ENCODE data around the gene MYBPC3.

MYBPC3 gene

GRCh38 chr11:47329431-47329986, 23.0 kb downstream of the MYBPC3 start:
- no peak overlapping the region for H4K8ac ChIP-seq (ENCODE audit: low read length)
- no peak overlapping the region for H2BK5ac ChIP-seq (ENCODE audit: low read depth, low read length, poor library complexity, severe bottlenecking)
- no peak overlapping the region for H3K9ac ChIP-seq (ENCODE audit: low read length)
- peaks cover 9% of the 10 kb centered on the region for H3K4me1 ChIP-seq (ENCODE audit: control insufficient read depth, insufficient read depth, low read depth, low read length)
- H3K18ac ChIP-seq (ENCODE audit: low read depth in 1 of 2, low read length in 2 of 2): no peak overlapping the region
- DNase-seq: no peak
- H3K79me1 ChIP-seq (replicated peaks; ENCODE audit: low read length, poor library complexity, severe bottlenecking): no peaks in the 10 kb centered on the region
- H3K4ac ChIP-seq (ENCODE audit: low read depth in 1 of 2, low read length in 2 of 2): no peak overlapping the region
- H2AFZ ChIP-seq (ENCODE audit: low read depth, low read length): no peak overlapping the region
- no peak overlapping the region for H3K23ac ChIP-seq (ENCODE audit: low read length in 2 of 2)
- H2BK15ac ChIP-seq (ENCODE audit: low read depth, poor library complexity, severe bottlenecking): no peak overlapping the region
- H3K4me2 ChIP-seq (ENCODE audit: low read length, poor library complexity, severe bottlenecking): no peak overlapping the region
- H2AK5ac ChIP-seq (ENCODE audit: low read length, severe bottlenecking): no peak overlapping the region
- 96% methylated on average over 11 of the region's 12 CpGs for WGBS
- peaks cover 0 to 59% of the 10 kb centered on the region in 2 experiments for H3K36me3 ChIP-seq (ENCODE audit: control insufficient read depth in 1 of 2, insufficient read depth in 2 of 2, low read depth in 1 of 2, low read length in 2 of 2)
- H2BK12ac ChIP-seq (ENCODE audit: low read length in 2 of 2): no peak overlapping the region
- H3K4me3 ChIP-seq (ENCODE audit: insufficient read depth in 1 of 2, low read depth in 1 of 2, low read length in 2 of 2): no peak overlapping the region
- no peak overlapping the region for H4K91ac ChIP-seq (ENCODE audit: low read length)
- H3K27me3 ChIP-seq (ENCODE audit: control insufficient read depth in 1 of 2, insufficient read depth in 1 of 2, low read length in 2 of 2): no peaks in the 10 kb centered on the region
- no peak overlapping the region for H3K14ac ChIP-seq (ENCODE audit: low read length in 2 of 2)
- H3K9me3 ChIP-seq (ENCODE audit: control insufficient read depth, low read length): no peaks in the 10 kb centered on the region
- H2BK120ac ChIP-seq (ENCODE audit: low read depth, low read length): no peak overlapping the region
- no peak overlapping the region for H3K27ac ChIP-seq (ENCODE audit: low read length, poor library complexity, severe bottlenecking)

GRCh38 chr11:47328449-47329390, 23.8 kb downstream of the MYBPC3 start:
- Histone ChIP-seq H3K36me3 (ENCODE audit: control insufficient read depth in 1 of 2, insufficient read depth in 2 of 2, low read depth in 1 of 2, low read length in 2 of 2) (peaks cover 0 to 59% of the 10 kb centered on the region in 2 experiments), H3K27me3 (ENCODE audit: control insufficient read depth in 1 of 2, insufficient read depth in 1 of 2, low read length in 2 of 2) (no peaks in the 10 kb centered on the region), H3K23ac (ENCODE audit: low read length in 2 of 2) (no peak overlapping the region), H3K14ac (ENCODE audit: low read length in 2 of 2) (no peak overlapping the region), H3K4me3 (ENCODE audit: insufficient read depth in 1 of 2, low read depth in 1 of 2, low read length in 2 of 2) (no peak overlapping the region), H3K79me1 (replicated peaks; ENCODE audit: low read length, poor library complexity, severe bottlenecking) (no peaks in the 10 kb centered on the region), H4K8ac (ENCODE audit: low read length) (no peak overlapping the region), H4K91ac (ENCODE audit: low read length) (no peak overlapping the region), H2BK5ac (ENCODE audit: low read depth, low read length, poor library complexity, severe bottlenecking) (no peak overlapping the region), H3K4me2 (ENCODE audit: low read length, poor library complexity, severe bottlenecking) (no peak overlapping the region), H3K18ac (ENCODE audit: low read depth in 1 of 2, low read length in 2 of 2) (no peak overlapping the region), H3K9ac (ENCODE audit: low read length) (no peak overlapping the region), H2BK15ac (ENCODE audit: low read depth, poor library complexity, severe bottlenecking) (no peak overlapping the region), H3K9me3 (ENCODE audit: control insufficient read depth, low read length) (no peaks in the 10 kb centered on the region), H2AK5ac (ENCODE audit: low read length, severe bottlenecking) (no peak overlapping the region), H2BK120ac (ENCODE audit: low read depth, low read length) (no peak overlapping the region), H2BK12ac (ENCODE audit: low read length in 2 of 2) (no peak overlapping the region), H3K4me1 (ENCODE audit: control insufficient read depth, insufficient read depth, low read depth, low read length) (peaks cover 9% of the 10 kb centered on the region), H3K4ac (ENCODE audit: low read depth in 1 of 2, low read length in 2 of 2) (no peak overlapping the region), H3K27ac (ENCODE audit: low read length, poor library complexity, severe bottlenecking) (no peak overlapping the region), H2AFZ (ENCODE audit: low read depth, low read length) (no peak overlapping the region)
- DNase-seq: no peak
- WGBS: 95% methylated on average over 29 of the region's 29 CpGs

- no peaks in the 10 kb centered on the region for H3K27me3 ChIP-seq (ENCODE audit: control insufficient read depth in 1 of 2, insufficient read depth in 1 of 2, low read length in 2 of 2)
- H3K27ac ChIP-seq (ENCODE audit: low read length, poor library complexity, severe bottlenecking): no peak overlapping the region
- H3K9ac ChIP-seq (ENCODE audit: low read length): no peak overlapping the region
- H2BK5ac ChIP-seq (ENCODE audit: low read depth, low read length, poor library complexity, severe bottlenecking): no peak overlapping the region
- peaks cover 2% of the 10 kb centered on the region for H3K79me1 ChIP-seq (replicated peaks; ENCODE audit: low read length, poor library complexity, severe bottlenecking)
- no peak overlapping the region for H2BK120ac ChIP-seq (ENCODE audit: low read depth, low read length)
- no peak overlapping the region for H2AK5ac ChIP-seq (ENCODE audit: low read length, severe bottlenecking)
- H2AFZ ChIP-seq (ENCODE audit: low read depth, low read length): no peak overlapping the region
- no peaks in the 10 kb centered on the region for H3K9me3 ChIP-seq (ENCODE audit: control insufficient read depth, low read length)
- WGBS: 96% methylated on average over 5 of the region's 5 CpGs
- H3K14ac ChIP-seq (ENCODE audit: low read length in 2 of 2): no peak overlapping the region
- no peak overlapping the region for H2BK12ac ChIP-seq (ENCODE audit: low read length in 2 of 2)
- no peak overlapping the region for H3K4me3 ChIP-seq (ENCODE audit: insufficient read depth in 1 of 2, low read depth in 1 of 2, low read length in 2 of 2)
- no peak overlapping the region for H3K23ac ChIP-seq (ENCODE audit: low read length in 2 of 2)
- DNase-seq: no peak
- no peak overlapping the region for H2BK15ac ChIP-seq (ENCODE audit: low read depth, poor library complexity, severe bottlenecking)
- H3K4ac ChIP-seq (ENCODE audit: low read depth in 1 of 2, low read length in 2 of 2): no peak overlapping the region
- peaks cover 9% of the 10 kb centered on the region for H3K4me1 ChIP-seq (ENCODE audit: control insufficient read depth, insufficient read depth, low read depth, low read length)
- peaks cover 0 to 66% of the 10 kb centered on the region in 2 experiments for H3K36me3 ChIP-seq (ENCODE audit: control insufficient read depth in 1 of 2, insufficient read depth in 2 of 2, low read depth in 1 of 2, low read length in 2 of 2)
- H3K18ac ChIP-seq (ENCODE audit: low read depth in 1 of 2, low read length in 2 of 2): no peak overlapping the region
- H3K4me2 ChIP-seq (ENCODE audit: low read length, poor library complexity, severe bottlenecking): no peak overlapping the region
- H4K91ac ChIP-seq (ENCODE audit: low read length): no peak overlapping the region
- H4K8ac ChIP-seq (ENCODE audit: low read length): no peak overlapping the region
Observed at GRCh38 chr11:47327949-47328348, 24.6 kb downstream of the MYBPC3 start.

GRCh38 chr11:47327025-47327424, 25.5 kb downstream of the MYBPC3 start:
- H3K9me3 ChIP-seq (ENCODE audit: control insufficient read depth, low read length): no peaks in the 10 kb centered on the region
- H3K79me1 ChIP-seq (replicated peaks; ENCODE audit: low read length, poor library complexity, severe bottlenecking): peaks cover 2% of the 10 kb centered on the region
- no peak overlapping the region for H3K23ac ChIP-seq (ENCODE audit: low read length in 2 of 2)
- no peak overlapping the region for H2AFZ ChIP-seq (ENCODE audit: low read depth, low read length)
- H3K4me3 ChIP-seq (ENCODE audit: insufficient read depth in 1 of 2, low read depth in 1 of 2, low read length in 2 of 2): no peak overlapping the region
- no peak overlapping the region for H2BK15ac ChIP-seq (ENCODE audit: low read depth, poor library complexity, severe bottlenecking)
- no peak overlapping the region for H3K4ac ChIP-seq (ENCODE audit: low read depth in 1 of 2, low read length in 2 of 2)
- H2BK120ac ChIP-seq (ENCODE audit: low read depth, low read length): no peak overlapping the region
- no peaks in the 10 kb centered on the region for H3K27me3 ChIP-seq (ENCODE audit: control insufficient read depth in 1 of 2, insufficient read depth in 1 of 2, low read length in 2 of 2)
- no peak overlapping the region for H2BK12ac ChIP-seq (ENCODE audit: low read length in 2 of 2)
- H3K4me2 ChIP-seq (ENCODE audit: low read length, poor library complexity, severe bottlenecking): no peak overlapping the region
- no peak overlapping the region for H3K27ac ChIP-seq (ENCODE audit: low read length, poor library complexity, severe bottlenecking)
- no peak overlapping the region for H4K91ac ChIP-seq (ENCODE audit: low read length)
- no peak overlapping the region for H2BK5ac ChIP-seq (ENCODE audit: low read depth, low read length, poor library complexity, severe bottlenecking)
- no peak for DNase-seq
- WGBS: 97% methylated on average over 13 of the region's 13 CpGs
- no peak overlapping the region for H2AK5ac ChIP-seq (ENCODE audit: low read length, severe bottlenecking)
- peaks cover 1 to 73% of the 10 kb centered on the region in 2 experiments for H3K36me3 ChIP-seq (ENCODE audit: control insufficient read depth in 1 of 2, insufficient read depth in 2 of 2, low read depth in 1 of 2, low read length in 2 of 2)
- H3K4me1 ChIP-seq (ENCODE audit: control insufficient read depth, insufficient read depth, low read depth, low read length): peaks cover 9% of the 10 kb centered on the region
- H4K8ac ChIP-seq (ENCODE audit: low read length): no peak overlapping the region
- H3K18ac ChIP-seq (ENCODE audit: low read depth in 1 of 2, low read length in 2 of 2): no peak overlapping the region
- no peak overlapping the region for H3K9ac ChIP-seq (ENCODE audit: low read length)
- no peak overlapping the region for H3K14ac ChIP-seq (ENCODE audit: low read length in 2 of 2)
